ENCODE results near the gene ACOT4. TPM values are rescaled to one million over a fixed set of nuclear protein-coding genes. Genes with fewer than 3 reads are reported as not detected.
"Not testable (repeated sequence)": the region's sequence is repeated elsewhere in the genome, so short reads cannot be mapped to it uniquely, and the experiment has no call there.

Gene ACOT4
- total RNA-seq, 2 donors from 2014 or later, result 1.3 to 1.8 TPM

- not testable (repeated sequence) for DNase-seq (ENCODE audit: low spot score); H3K36me3 ChIP-seq; H3K27ac ChIP-seq; H3K9me3 ChIP-seq; H3K27me3 ChIP-seq (replicated peaks; ENCODE audit: insufficient read depth); ATAC-seq (ENCODE audit: insufficient number of reproducible peaks, low FRiP score, low read depth); H3K4me3 ChIP-seq
- H3K4me1 ChIP-seq (ENCODE audit: control insufficient read depth in 1 of 2, low read depth in 2 of 2), result peaks cover 10 to 12% of the 10 kb centered on the region in 2 donors
Observed at GRCh38 chr14:73566431-73566830, 25.2 kb upstream of the ACOT4 start.

GRCh38 chr14:73566935-73567334, 24.7 kb upstream of the ACOT4 start:
- not testable (repeated sequence) for H3K27ac ChIP-seq; ATAC-seq (ENCODE audit: insufficient number of reproducible peaks, low FRiP score, low read depth); H3K9me3 ChIP-seq; H3K27me3 ChIP-seq (replicated peaks; ENCODE audit: insufficient read depth); H3K36me3 ChIP-seq; DNase-seq (ENCODE audit: low spot score)
- H3K4me1 ChIP-seq (ENCODE audit: control insufficient read depth in 1 of 2, low read depth in 2 of 2), result peaks cover 10 to 12% of the 10 kb centered on the region in 2 donors
- H3K4me3 ChIP-seq, result peak overlapping the region; percentile 88

GRCh38 chr14:73567358-73567757, 24.3 kb upstream of the ACOT4 start:
- no peaks in the 10 kb centered on the region for H3K9me3 ChIP-seq
- H3K4me3 ChIP-seq, result peak overlapping the region; percentile 88
- no peak for TF ChIP-seq CTCF (IDR thresholded peaks at IDR 0.05)
- no peaks in the 10 kb centered on the region for H3K36me3 ChIP-seq
- no peak for DNase-seq (ENCODE audit: low spot score)
- H3K27ac ChIP-seq, result peak overlapping the region; percentile 79 to 82
- no peaks in the 10 kb centered on the region for H3K27me3 ChIP-seq (replicated peaks; ENCODE audit: insufficient read depth)
- peaks cover 10 to 12% of the 10 kb centered on the region in 2 donors for H3K4me1 ChIP-seq (ENCODE audit: control insufficient read depth in 1 of 2, low read depth in 2 of 2)
- ATAC-seq (ENCODE audit: insufficient number of reproducible peaks, low FRiP score, low read depth), result no peak

- H3K36me3 ChIP-seq, result no peaks in the 10 kb centered on the region
- H3K4me1 ChIP-seq (ENCODE audit: control insufficient read depth in 1 of 2, low read depth in 2 of 2), result peaks cover 10 to 12% of the 10 kb centered on the region in 2 donors
- H3K27me3 ChIP-seq (replicated peaks; ENCODE audit: insufficient read depth), result no peaks in the 10 kb centered on the region
- no peaks in the 10 kb centered on the region for H3K9me3 ChIP-seq
- DNase-seq (ENCODE audit: low spot score) (no peak), ATAC-seq (ENCODE audit: insufficient number of reproducible peaks, low FRiP score, low read depth) (no peak)
- peak overlapping the region; percentile 88 for H3K4me3 ChIP-seq
- TF ChIP-seq CTCF (IDR thresholded peaks at IDR 0.05), result no peak
- H3K27ac ChIP-seq, result peak overlapping the region; percentile 79 to 82
Observed at GRCh38 chr14:73567951-73568885, 23.5 kb upstream of the ACOT4 start.

GRCh38 chr14:73568886-73569184, 22.8 kb upstream of the ACOT4 start:
- not testable (repeated sequence) for H3K36me3 ChIP-seq; ATAC-seq (ENCODE audit: insufficient number of reproducible peaks, low FRiP score, low read depth); H3K9me3 ChIP-seq

GRCh38 chr14:73569185-73569958, 22.3 kb upstream of the ACOT4 start, which contains the start of gene ACOT2:
Gene ACOT2, plus strand, starts transcription at chr14:73569213. Its CDS starts 28 bp downstream, at chr14:73569241.
- peak within 1 kb of the TSS; percentile 88 for H3K4me3 ChIP-seq
- H3K9me3 ChIP-seq; H3K27me3 ChIP-seq (replicated peaks; ENCODE audit: insufficient read depth); H3K36me3 ChIP-seq: not testable (repeated sequence)
- H3K27ac ChIP-seq, result peak within 1 kb of the TSS; percentile 79 to 82
- DNase-seq (ENCODE audit: low spot score), result peak; percentile 13
- peaks cover 10 to 12% of the 10 kb centered on the region in 2 donors for H3K4me1 ChIP-seq (ENCODE audit: control insufficient read depth in 1 of 2, low read depth in 2 of 2)
- peak; percentile 90 for ATAC-seq (ENCODE audit: insufficient number of reproducible peaks, low FRiP score, low read depth)

More at GRCh38 chr14:73568886-73569184, 22.8 kb upstream of the ACOT4 start:
- Histone ChIP-seq H3K27ac (peak overlapping the region; percentile 79 to 82), H3K4me1 (ENCODE audit: control insufficient read depth in 1 of 2, low read depth in 2 of 2) (peaks cover 10 to 12% of the 10 kb centered on the region in 2 donors), H3K4me3 (peak overlapping the region; percentile 88)
- not testable (repeated sequence) for DNase-seq (ENCODE audit: low spot score); H3K27me3 ChIP-seq (replicated peaks; ENCODE audit: insufficient read depth)

GRCh38 chr14:73570913-73571312, 20.8 kb upstream of the ACOT4 start:
- peak; percentile 29 for TF ChIP-seq CTCF (IDR thresholded peaks at IDR 0.05)
- ATAC-seq (ENCODE audit: insufficient number of reproducible peaks, low FRiP score, low read depth); H3K27me3 ChIP-seq (replicated peaks; ENCODE audit: insufficient read depth); DNase-seq (ENCODE audit: low spot score); H3K27ac ChIP-seq; H3K36me3 ChIP-seq; H3K9me3 ChIP-seq; H3K4me3 ChIP-seq: not testable (repeated sequence)
- peaks cover 10 to 12% of the 10 kb centered on the region in 2 donors for H3K4me1 ChIP-seq (ENCODE audit: control insufficient read depth in 1 of 2, low read depth in 2 of 2)

GRCh38 chr14:73573034-73573433, 18.6 kb upstream of the ACOT4 start:
- not testable (repeated sequence) for H3K27ac ChIP-seq; H3K9me3 ChIP-seq; DNase-seq (ENCODE audit: low spot score); H3K4me1 ChIP-seq (ENCODE audit: control insufficient read depth in 1 of 2, low read depth in 2 of 2); H3K36me3 ChIP-seq; H3K4me3 ChIP-seq; ATAC-seq (ENCODE audit: insufficient number of reproducible peaks, low FRiP score, low read depth); H3K27me3 ChIP-seq (replicated peaks; ENCODE audit: insufficient read depth)

- not testable (repeated sequence) for DNase-seq (ENCODE audit: low spot score); H3K4me3 ChIP-seq; H3K36me3 ChIP-seq; H3K27ac ChIP-seq; H3K27me3 ChIP-seq (replicated peaks; ENCODE audit: insufficient read depth); ATAC-seq (ENCODE audit: insufficient number of reproducible peaks, low FRiP score, low read depth); H3K4me1 ChIP-seq (ENCODE audit: control insufficient read depth in 1 of 2, low read depth in 2 of 2); H3K9me3 ChIP-seq
Observed at GRCh38 chr14:73573740-73574139, 17.9 kb upstream of the ACOT4 start.
